Caco-2 (cell line): ENCODE measurements around the gene XRN2. TPM values are rescaled to one million over a fixed set of nuclear protein-coding genes. Genes with fewer than 3 reads are reported as not detected.

ENCODE experiments used
- BruUV-seq: library from RNA; stranded (reverse); fragments of 400-500 nt; replicated peaks from 2 replicates; lab custom pipeline; 2021; lab: Mats Ljungman, UMichigan
- CTCF ChIA-PET: fragments of 300-600 bp; sonication (Branson Sonifier 250); formaldehyde crosslinking; loops from one replicate; lab custom pipeline; 2022; ENCODE audit warnings: antibody characterized with exemption; lab: Charles Lee
- POLR2A ChIA-PET: fragments of 300-600 bp; sonication (Branson Sonifier 250); formaldehyde crosslinking; loops from one replicate; lab custom pipeline; 2022; ENCODE audit warnings: antibody characterized with exemption; lab: Charles Lee
- DNase-seq, 2 experiments: peaks; one replicate each; pipeline versions ENCODE4 v3.0.0 to v3.0.0-alpha.2; 2020 to 2022
- H3K27me3 ChIP-seq: replicated peaks from 2 replicates; pipeline ENCODE4 v1.6.0; 2011; ENCODE audit warnings: low read length; ENCODE audit not compliant: control insufficient read depth, insufficient read depth
- H3K36me3 ChIP-seq: 2 replicates; pipeline ENCODE4 v1.5.1; 2011; ENCODE audit warnings: low read length; ENCODE audit not compliant: control insufficient read depth, insufficient read depth
- H3K4me1 ChIP-seq: fragments of 250-450 bp; sonication (Bioruptor Pico); 2 replicates; pipeline ENCODE4 v1.5.1; 2020; ENCODE audit warnings: mild to moderate bottlenecking
- H3K4me3 ChIP-seq: 2 replicates; pipeline ENCODE4 v1.5.1; 2011; ENCODE audit warnings: low read depth, mild to moderate bottlenecking, control low read depth, low read length
- H3K9me3 ChIP-seq: fragments of 250-450 bp; sonication (Bioruptor Pico); 2 replicates; pipeline ENCODE4 v1.5.1; 2020; ENCODE audit warnings: mild to moderate bottlenecking, moderate library complexity
- H3K27ac Mint-ChIP-seq: one replicate; pipeline ENCODE4 v1.8.0; 2022; ENCODE audit warnings: mixed read lengths; ENCODE audit not compliant: unreplicated experiment
- H3K27me3 Mint-ChIP-seq: one replicate; pipeline ENCODE4 v1.8.0; 2022; ENCODE audit warnings: mixed read lengths; ENCODE audit not compliant: insufficient read depth, unreplicated experiment
- H3K36me3 Mint-ChIP-seq: one replicate; pipeline ENCODE4 v1.8.0; 2022; ENCODE audit warnings: mild to moderate bottlenecking, mixed read lengths; ENCODE audit not compliant: insufficient read depth, unreplicated experiment
- H3K4me1 Mint-ChIP-seq: one replicate; pipeline ENCODE4 v1.8.0; 2022; ENCODE audit warnings: low read depth, mixed read lengths; ENCODE audit not compliant: unreplicated experiment
- H3K4me3 Mint-ChIP-seq: one replicate; pipeline ENCODE4 v1.8.0; 2022; ENCODE audit warnings: mild to moderate bottlenecking, moderate library complexity, mixed read lengths; ENCODE audit not compliant: unreplicated experiment
- H3K9me3 Mint-ChIP-seq: one replicate; pipeline ENCODE4 v1.8.0; 2022; ENCODE audit warnings: mixed read lengths; ENCODE audit not compliant: unreplicated experiment
- intact Hi-C: fragments of 100-400 bp; cut with micrococcal nuclease; formaldehyde crosslinking; loops from one replicate; pipeline ENCODE4 v1.10.0; 2022; ENCODE audit not compliant: unreplicated experiment
- total RNA-seq: library from RNA; stranded (reverse); gene quantifications from 2 replicates; pipeline ENCODE4 v1.2.3, GENCODE V29; 2022
- TF ChIP-seq, protein P1 (sequence below), 2 experiments: fragments of 200-600 bp in 1 of 2; IDR thresholded peaks; 1 replicate in 1 of 2; 2 replicates in 1 of 2; pipeline versions ENCODE4 v1.5.1 to v1.8.0; 2011 to 2022; ENCODE audit warnings: antibody characterized with exemption in 1 of 2, control low read depth in 1 of 2, inconsistent platforms in 1 of 2, low read depth in 1 of 2, low read length in 1 of 2, mild to moderate bottlenecking in 1 of 2, moderate library complexity in 1 of 2; ENCODE audit not compliant: insufficient read depth in 1 of 2, severe bottlenecking in 1 of 2, unreplicated experiment in 1 of 2

XRN2 gene
- total RNA-seq, 1 experiment from 2014 or later, result 86.3 TPM

DNA sequence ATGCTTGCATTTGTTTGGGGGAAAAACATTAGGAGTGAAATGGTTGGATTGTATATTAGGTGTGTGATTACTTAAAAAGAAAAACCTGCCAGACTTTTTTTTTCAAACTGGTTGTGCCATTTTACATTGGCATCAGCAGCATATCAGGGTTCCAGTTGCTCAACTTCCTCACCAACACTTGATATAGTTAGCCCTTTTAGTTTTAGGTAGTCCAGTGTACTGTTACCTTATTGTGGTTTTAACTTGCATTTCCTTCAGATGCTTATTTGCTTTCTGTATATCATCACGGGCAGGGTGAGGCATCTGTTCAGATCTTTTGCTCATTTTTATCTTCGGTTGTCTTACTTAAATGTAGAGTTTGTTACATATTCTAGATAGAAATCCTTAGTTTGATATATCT, 5.2 kb downstream of the XRN2 start:
- peak overlapping the region; percentile 18 for H3K4me3 Mint-ChIP-seq
- intact Hi-C loops, result no loop called here
- H3K36me3 Mint-ChIP-seq, result peaks cover 24% of the 10 kb centered on the region
- no peaks in the 10 kb centered on the region for H3K9me3 Mint-ChIP-seq
- BruUV-seq, result TSS peak; percentile 4
- H3K4me3 ChIP-seq, result no peak overlapping the region
- 0 out of 2 replicates have a peak, but pooled peaks cover 3% of the 10 kb centered on the region for H3K4me1 ChIP-seq
- H3K27me3 ChIP-seq, result no peaks in the 10 kb centered on the region
- H3K27me3 Mint-ChIP-seq, result no peaks in the 10 kb centered on the region
- TF ChIP-seq, protein P1, sequence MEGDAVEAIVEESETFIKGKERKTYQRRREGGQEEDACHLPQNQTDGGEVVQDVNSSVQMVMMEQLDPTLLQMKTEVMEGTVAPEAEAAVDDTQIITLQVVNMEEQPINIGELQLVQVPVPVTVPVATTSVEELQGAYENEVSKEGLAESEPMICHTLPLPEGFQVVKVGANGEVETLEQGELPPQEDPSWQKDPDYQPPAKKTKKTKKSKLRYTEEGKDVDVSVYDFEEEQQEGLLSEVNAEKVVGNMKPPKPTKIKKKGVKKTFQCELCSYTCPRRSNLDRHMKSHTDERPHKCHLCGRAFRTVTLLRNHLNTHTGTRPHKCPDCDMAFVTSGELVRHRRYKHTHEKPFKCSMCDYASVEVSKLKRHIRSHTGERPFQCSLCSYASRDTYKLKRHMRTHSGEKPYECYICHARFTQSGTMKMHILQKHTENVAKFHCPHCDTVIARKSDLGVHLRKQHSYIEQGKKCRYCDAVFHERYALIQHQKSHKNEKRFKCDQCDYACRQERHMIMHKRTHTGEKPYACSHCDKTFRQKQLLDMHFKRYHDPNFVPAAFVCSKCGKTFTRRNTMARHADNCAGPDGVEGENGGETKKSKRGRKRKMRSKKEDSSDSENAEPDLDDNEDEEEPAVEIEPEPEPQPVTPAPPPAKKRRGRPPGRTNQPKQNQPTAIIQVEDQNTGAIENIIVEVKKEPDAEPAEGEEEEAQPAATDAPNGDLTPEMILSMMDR (IDR thresholded peaks at IDR 0.05; ENCODE audit: insufficient read depth in 1 of 2, low read depth in 1 of 2, low read length in 1 of 2, severe bottlenecking in 1 of 2, unreplicated experiment in 1 of 2), result no peak
- ChIA-PET CTCF (no interaction called here), POLR2A (no interaction called here)
- H3K4me1 Mint-ChIP-seq, result peaks cover 19% of the 10 kb centered on the region
- DNase-seq, result no peak
- no peaks in the 10 kb centered on the region for H3K9me3 ChIP-seq
- H3K27ac Mint-ChIP-seq, result no peak overlapping the region
- 0 out of 2 replicates have a peak, but pooled peaks cover 1% of the 10 kb centered on the region for H3K36me3 ChIP-seq

DNA sequence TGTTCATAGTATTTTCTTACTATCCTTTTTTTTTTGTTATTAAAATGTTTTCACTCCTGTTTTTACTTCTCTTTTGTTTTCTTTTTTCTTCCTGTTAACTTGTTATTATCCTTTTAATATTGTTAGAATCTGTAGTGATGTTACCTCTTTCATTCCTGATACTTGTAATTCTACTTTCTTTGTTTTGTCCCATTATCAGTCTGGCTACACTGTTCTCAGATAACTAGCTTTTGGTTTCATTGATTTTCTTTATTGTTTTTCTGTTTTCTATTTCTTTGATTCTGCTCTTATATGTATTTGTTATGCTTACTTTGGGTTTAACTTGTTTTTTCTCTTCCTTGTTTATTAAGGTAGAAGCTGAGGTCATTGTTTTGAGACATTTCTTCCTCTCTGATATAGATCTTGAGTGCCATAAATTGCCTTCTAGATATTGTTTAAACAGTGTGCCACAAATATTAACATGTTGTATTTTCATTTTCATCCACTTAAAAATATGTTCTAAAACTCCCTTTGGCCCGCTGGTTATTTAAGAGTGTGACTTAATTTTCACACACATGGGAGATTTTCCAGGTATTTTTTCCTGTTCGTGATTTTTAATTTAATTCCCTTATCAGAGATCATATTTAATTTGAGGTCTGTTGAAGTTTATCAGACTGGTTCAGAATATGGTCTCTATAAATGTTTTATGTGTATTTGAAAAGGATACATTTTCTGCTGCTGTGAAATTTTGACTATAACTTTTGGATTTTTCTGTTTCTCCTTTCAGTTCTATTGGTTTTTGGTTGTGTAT, 6.7 kb downstream of the XRN2 start:
- no peaks in the 10 kb centered on the region for H3K9me3 ChIP-seq
- no peak for DNase-seq
- H3K4me1 ChIP-seq, result no peaks in the 10 kb centered on the region
- peaks cover 12% of the 10 kb centered on the region for H3K4me1 Mint-ChIP-seq
- H3K36me3 ChIP-seq, result 0 out of 2 replicates have a peak, but pooled peaks cover 1% of the 10 kb centered on the region
- CTCF ChIA-PET, result no interaction called here
- no peak overlapping the region for H3K27ac Mint-ChIP-seq
- BruUV-seq, result no TSS peak
- H3K4me3 ChIP-seq, result no peak overlapping the region
- no peaks in the 10 kb centered on the region for H3K27me3 Mint-ChIP-seq
- no peaks in the 10 kb centered on the region for H3K9me3 Mint-ChIP-seq
- POLR2A ChIA-PET, result no interaction called here
- no peak overlapping the region for H3K4me3 Mint-ChIP-seq
- H3K36me3 Mint-ChIP-seq, result peaks cover 14% of the 10 kb centered on the region
- TF ChIP-seq, protein P1 (IDR thresholded peaks at IDR 0.05; ENCODE audit: insufficient read depth in 1 of 2, low read depth in 1 of 2, low read length in 1 of 2, severe bottlenecking in 1 of 2, unreplicated experiment in 1 of 2), result no peak
- intact Hi-C loops, result no loop called here
- no peaks in the 10 kb centered on the region for H3K27me3 ChIP-seq

DNA sequence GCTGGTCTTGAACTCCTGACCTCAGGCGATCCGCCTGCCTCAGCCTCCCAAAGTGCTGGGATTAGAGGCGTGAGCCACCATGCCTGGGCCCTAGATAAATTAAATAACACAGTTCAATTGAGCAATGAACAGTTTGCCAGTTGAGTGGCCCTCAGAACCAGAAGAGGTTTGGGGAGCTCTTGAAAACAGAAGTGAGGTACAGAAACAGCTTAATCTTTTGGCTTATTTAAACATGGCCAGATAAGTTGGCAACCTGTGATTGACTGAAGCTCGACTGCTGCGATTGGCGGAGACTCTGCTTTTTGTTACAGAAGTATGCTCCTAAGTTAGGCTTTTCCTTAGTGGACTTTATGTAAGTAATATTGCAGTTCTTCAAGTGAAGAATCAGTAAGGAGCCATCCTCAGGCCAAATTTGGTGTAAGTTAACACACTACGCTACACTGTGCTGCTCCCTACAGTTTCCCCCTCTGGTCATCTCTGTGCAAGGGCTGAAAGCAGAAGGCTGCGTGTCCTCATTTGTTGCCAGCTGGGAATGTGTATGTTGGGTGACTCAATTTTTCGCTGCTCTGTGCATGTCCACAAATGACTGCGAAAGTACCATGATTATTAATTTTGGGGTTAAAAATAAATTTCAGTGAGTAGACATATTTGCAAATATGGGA, 9.8 kb downstream of the XRN2 start:
- peaks cover 8% of the 10 kb centered on the region for H3K4me1 Mint-ChIP-seq
- CTCF ChIA-PET, result no interaction called here

More for the DNA sequence above, 9.8 kb downstream of the XRN2 start:
- no peaks in the 10 kb centered on the region for H3K27me3 ChIP-seq
- H3K9me3 Mint-ChIP-seq, result no peaks in the 10 kb centered on the region
- H3K27ac Mint-ChIP-seq, result no peak overlapping the region
- POLR2A ChIA-PET, result interaction anchor here (1.0 kb wide), 1 partner anchor 10 kb away, joined by 5 read pairs; the partner anchor contains the start of gene XRN2
- 0 out of 2 replicates have a peak, but pooled peaks cover 1% of the 10 kb centered on the region for H3K36me3 ChIP-seq
- no peaks in the 10 kb centered on the region for H3K27me3 Mint-ChIP-seq
- peaks cover 14% of the 10 kb centered on the region for H3K36me3 Mint-ChIP-seq
- H3K4me3 Mint-ChIP-seq, result no peak overlapping the region
- intact Hi-C loops, result no loop called here
- H3K4me1 ChIP-seq, result no peaks in the 10 kb centered on the region
- H3K9me3 ChIP-seq, result no peaks in the 10 kb centered on the region
- TF ChIP-seq, protein P1 (IDR thresholded peaks at IDR 0.05; ENCODE audit: insufficient read depth in 1 of 2, low read depth in 1 of 2, low read length in 1 of 2, severe bottlenecking in 1 of 2, unreplicated experiment in 1 of 2), result no peak
- DNase-seq, result no peak
- H3K4me3 ChIP-seq, result no peak overlapping the region
- BruUV-seq, result no TSS peak
